Body of pancreas (tissue), 4 donors: ENCODE results near the gene KCNA3.

Source experiments
- POLR2A ChIP-seq, 3 donors: fragments of 450-650 bp; IDR thresholded peaks; one replicate each; pipeline ENCODE4 v1.6.1; 2016; ENCODE audit warnings: antibody characterized with exemption in 3 of 3, mild to moderate bottlenecking in 2 of 3
- TF ChIP-seq, protein P1 (sequence below), 7 experiments: fragments of 450-650 bp in 4 of 7; fragments of 200-600 bp in 3 of 7; sonication (generic) in 3 of 7; IDR thresholded peaks; one replicate each; pipeline ENCODE4 v1.5.1; 2016 to 2019; ENCODE audit warnings: antibody characterized with exemption in 7 of 7

DNA sequence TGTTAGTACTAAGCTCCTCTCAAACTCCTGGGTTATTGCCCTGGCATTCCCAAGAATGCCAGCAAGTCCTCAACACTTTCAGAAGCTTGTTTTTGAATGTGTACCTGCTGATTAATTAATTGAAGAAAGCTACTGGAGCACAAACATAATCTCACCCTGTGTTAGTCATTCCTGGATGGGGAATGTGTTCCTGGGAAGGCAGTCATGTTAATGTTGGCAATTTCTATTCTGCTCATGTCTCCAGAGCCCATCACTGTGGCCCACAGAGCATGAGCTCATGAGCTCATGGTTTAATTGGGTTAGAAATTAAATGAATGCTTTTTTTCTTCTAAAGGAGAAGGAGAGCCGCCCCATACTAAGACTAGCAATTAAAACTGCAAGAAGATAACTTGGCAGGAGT is 31.9 kb upstream of the KCNA3 start:
- TF ChIP-seq POLR2A (IDR thresholded peaks at IDR 0.05) = no peak
- TF ChIP-seq, protein P1, sequence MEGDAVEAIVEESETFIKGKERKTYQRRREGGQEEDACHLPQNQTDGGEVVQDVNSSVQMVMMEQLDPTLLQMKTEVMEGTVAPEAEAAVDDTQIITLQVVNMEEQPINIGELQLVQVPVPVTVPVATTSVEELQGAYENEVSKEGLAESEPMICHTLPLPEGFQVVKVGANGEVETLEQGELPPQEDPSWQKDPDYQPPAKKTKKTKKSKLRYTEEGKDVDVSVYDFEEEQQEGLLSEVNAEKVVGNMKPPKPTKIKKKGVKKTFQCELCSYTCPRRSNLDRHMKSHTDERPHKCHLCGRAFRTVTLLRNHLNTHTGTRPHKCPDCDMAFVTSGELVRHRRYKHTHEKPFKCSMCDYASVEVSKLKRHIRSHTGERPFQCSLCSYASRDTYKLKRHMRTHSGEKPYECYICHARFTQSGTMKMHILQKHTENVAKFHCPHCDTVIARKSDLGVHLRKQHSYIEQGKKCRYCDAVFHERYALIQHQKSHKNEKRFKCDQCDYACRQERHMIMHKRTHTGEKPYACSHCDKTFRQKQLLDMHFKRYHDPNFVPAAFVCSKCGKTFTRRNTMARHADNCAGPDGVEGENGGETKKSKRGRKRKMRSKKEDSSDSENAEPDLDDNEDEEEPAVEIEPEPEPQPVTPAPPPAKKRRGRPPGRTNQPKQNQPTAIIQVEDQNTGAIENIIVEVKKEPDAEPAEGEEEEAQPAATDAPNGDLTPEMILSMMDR (IDR thresholded peaks at IDR 0.05) = no peak
